ENCODE results near the gene CERK.

DNA sequence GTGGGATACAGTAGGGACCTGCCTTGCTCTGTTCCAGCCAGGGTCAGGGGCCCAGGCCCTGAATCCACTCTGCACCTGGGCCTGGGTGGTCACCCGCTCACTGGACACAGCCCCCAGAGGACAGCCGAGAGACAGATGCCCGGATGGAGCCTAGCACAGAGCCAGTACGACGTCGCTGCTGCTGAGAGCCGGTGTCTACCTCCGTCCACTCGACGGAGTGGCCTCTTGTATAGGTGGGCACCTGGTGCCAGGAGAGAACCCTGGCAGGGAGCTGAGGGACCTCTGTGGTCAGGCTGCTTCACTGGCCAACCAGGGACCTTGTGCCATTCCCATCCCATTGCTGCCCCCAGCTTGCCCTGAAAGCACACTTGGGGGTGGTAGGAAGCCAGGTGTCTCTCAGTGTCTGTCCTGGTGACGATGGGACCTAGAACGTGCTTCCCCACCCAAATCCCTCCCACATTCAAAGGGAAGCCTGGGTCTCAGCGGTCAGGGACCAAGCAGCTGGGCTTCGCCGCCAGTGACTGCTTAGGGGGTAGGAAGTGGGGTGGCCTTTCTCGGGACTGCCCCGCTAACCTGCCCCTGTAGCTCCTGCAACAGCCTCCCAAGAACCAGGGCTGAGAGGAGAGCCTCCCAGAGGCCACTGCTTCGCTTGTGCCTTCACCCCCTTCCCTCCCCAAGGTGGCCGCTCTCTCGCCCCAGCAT is 10.3 kb upstream of the CERK start:
- TF ChIP-seq POLR2A (IDR thresholded peaks at IDR 0.05) = no peak
- TF ChIP-seq, protein P1, sequence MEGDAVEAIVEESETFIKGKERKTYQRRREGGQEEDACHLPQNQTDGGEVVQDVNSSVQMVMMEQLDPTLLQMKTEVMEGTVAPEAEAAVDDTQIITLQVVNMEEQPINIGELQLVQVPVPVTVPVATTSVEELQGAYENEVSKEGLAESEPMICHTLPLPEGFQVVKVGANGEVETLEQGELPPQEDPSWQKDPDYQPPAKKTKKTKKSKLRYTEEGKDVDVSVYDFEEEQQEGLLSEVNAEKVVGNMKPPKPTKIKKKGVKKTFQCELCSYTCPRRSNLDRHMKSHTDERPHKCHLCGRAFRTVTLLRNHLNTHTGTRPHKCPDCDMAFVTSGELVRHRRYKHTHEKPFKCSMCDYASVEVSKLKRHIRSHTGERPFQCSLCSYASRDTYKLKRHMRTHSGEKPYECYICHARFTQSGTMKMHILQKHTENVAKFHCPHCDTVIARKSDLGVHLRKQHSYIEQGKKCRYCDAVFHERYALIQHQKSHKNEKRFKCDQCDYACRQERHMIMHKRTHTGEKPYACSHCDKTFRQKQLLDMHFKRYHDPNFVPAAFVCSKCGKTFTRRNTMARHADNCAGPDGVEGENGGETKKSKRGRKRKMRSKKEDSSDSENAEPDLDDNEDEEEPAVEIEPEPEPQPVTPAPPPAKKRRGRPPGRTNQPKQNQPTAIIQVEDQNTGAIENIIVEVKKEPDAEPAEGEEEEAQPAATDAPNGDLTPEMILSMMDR (IDR thresholded peaks at IDR 0.05) = no peak
- no peak for TF ChIP-seq POLR2AphosphoS5 (IDR thresholded peaks at IDR 0.05)
